OCI-LY3 (cell line): ENCODE measurements around the gene ZGLP1.

Experiments
- EZH2phosphoT487 ChIP-seq: fragments of 200-600 bp; shearing (Covaris generic); IDR thresholded peaks from 2 replicates; pipeline ENCODE4 v1.6.1; 2018; ENCODE audit warnings: antibody characterized with exemption, mixed run types, low read depth
- TF ChIP-seq, protein P1 (sequence below): fragments of 200-600, 300-600 bp; sonication (generic); IDR thresholded peaks from 2 replicates; pipeline ENCODE4 v1.5.1; 2014; ENCODE audit warnings: antibody characterized with exemption, low read length, low read depth

- TF ChIP-seq, protein P1, sequence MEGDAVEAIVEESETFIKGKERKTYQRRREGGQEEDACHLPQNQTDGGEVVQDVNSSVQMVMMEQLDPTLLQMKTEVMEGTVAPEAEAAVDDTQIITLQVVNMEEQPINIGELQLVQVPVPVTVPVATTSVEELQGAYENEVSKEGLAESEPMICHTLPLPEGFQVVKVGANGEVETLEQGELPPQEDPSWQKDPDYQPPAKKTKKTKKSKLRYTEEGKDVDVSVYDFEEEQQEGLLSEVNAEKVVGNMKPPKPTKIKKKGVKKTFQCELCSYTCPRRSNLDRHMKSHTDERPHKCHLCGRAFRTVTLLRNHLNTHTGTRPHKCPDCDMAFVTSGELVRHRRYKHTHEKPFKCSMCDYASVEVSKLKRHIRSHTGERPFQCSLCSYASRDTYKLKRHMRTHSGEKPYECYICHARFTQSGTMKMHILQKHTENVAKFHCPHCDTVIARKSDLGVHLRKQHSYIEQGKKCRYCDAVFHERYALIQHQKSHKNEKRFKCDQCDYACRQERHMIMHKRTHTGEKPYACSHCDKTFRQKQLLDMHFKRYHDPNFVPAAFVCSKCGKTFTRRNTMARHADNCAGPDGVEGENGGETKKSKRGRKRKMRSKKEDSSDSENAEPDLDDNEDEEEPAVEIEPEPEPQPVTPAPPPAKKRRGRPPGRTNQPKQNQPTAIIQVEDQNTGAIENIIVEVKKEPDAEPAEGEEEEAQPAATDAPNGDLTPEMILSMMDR: no peak
- no peak for TF ChIP-seq EZH2phosphoT487
These were observed 36.9 kb upstream of the ZGLP1 start for GRCh38 chr19:10346509-10346908.
